ENCODE results near the gene SLC41A2.

The SLC41A2 gene

GRCh38 chr12:104956870-104957718 lies 996 bp downstream of the SLC41A2 start:
- Histone ChIP-seq H3K79me2 (ENCODE audit: control insufficient read depth, low read length) (no peaks in the 10 kb centered on the region), H3K27ac (ENCODE audit: low read depth, low read length) (no peak overlapping the region), H3K9me2 (replicated peaks; ENCODE audit: control insufficient read depth, low read length) (no peaks in the 10 kb centered on the region), H3K27me3 (ENCODE audit: control insufficient read depth, low read length) (peaks cover 16% of the 10 kb centered on the region), H3K36me3 (ENCODE audit: control insufficient read depth, low read length) (no peaks in the 10 kb centered on the region), H3K9me3 (ENCODE audit: control insufficient read depth, insufficient read depth, low read length) (no peaks in the 10 kb centered on the region), H3K4me3 (ENCODE audit: low read length) (peak overlapping the region; percentile 85), H4K20me1 (ENCODE audit: control insufficient read depth, insufficient read depth, low read depth, low read length) (no peaks in the 10 kb centered on the region), H3K4me1 (ENCODE audit: control insufficient read depth, low read length) (peaks cover 35% of the 10 kb centered on the region), H3F3A (ENCODE audit: control insufficient read depth, insufficient read depth) (peaks cover 4% of the 10 kb centered on the region; the same call in 1 of the 2 replicates), H3K4me2 (ENCODE audit: low read length) (peak overlapping the region; percentile 90)
- no peak for TF ChIP-seq EZH2phosphoT487 (IDR thresholded peaks at IDR 0.05; ENCODE audit: borderline replicate concordance, low read length)
- TF ChIP-seq CTCF (IDR thresholded peaks at IDR 0.05; ENCODE audit: low read depth, low read length, poor library complexity, severe bottlenecking) = no peak

- Histone ChIP-seq H4K20me1 (ENCODE audit: control insufficient read depth, insufficient read depth, low read depth, low read length) (no peaks in the 10 kb centered on the region), H3K79me2 (ENCODE audit: control insufficient read depth, low read length) (no peaks in the 10 kb centered on the region), H3F3A (ENCODE audit: control insufficient read depth, insufficient read depth) (peaks cover 4% of the 10 kb centered on the region; the same call in 1 of the 2 replicates), H3K9me2 (replicated peaks; ENCODE audit: control insufficient read depth, low read length) (no peaks in the 10 kb centered on the region), H3K9me3 (ENCODE audit: control insufficient read depth, insufficient read depth, low read length) (no peaks in the 10 kb centered on the region), H3K4me2 (ENCODE audit: low read length) (no peak overlapping the region), H3K36me3 (ENCODE audit: control insufficient read depth, low read length) (no peaks in the 10 kb centered on the region), H3K27me3 (ENCODE audit: control insufficient read depth, low read length) (peaks cover 16% of the 10 kb centered on the region), H3K27ac (ENCODE audit: low read depth, low read length) (no peak overlapping the region), H3K4me3 (ENCODE audit: low read length) (no peak overlapping the region), H3K4me1 (ENCODE audit: control insufficient read depth, low read length) (peaks cover 35% of the 10 kb centered on the region)
- TF ChIP-seq EZH2phosphoT487 (IDR thresholded peaks at IDR 0.05; ENCODE audit: borderline replicate concordance, low read length) = no peak
- TF ChIP-seq CTCF (IDR thresholded peaks at IDR 0.05; ENCODE audit: low read depth, low read length, poor library complexity, severe bottlenecking) = no peak
Observed at GRCh38 chr12:104955703-104956102, 2.4 kb downstream of the SLC41A2 start.

DNA sequence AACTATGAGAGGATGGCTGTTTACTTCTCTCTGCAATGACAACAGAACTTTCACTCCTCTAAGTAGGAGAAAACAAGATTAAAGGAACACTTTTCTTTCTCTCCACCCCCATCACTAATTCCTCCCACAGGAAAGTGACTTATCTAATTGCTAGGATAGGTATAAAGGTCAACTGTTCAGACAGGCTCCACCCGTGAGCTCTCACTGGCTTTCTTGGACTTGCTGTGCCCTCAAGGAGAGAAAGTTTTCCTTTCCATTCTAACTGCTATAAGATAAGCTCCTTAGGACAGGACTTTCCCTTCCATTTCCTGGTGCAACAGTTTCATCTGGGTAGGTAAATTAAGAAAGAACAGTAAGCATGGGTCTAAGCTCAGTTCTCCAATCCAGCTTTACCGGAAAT lies 4.8 kb downstream of the SLC41A2 start:
- H3K9me2 ChIP-seq (replicated peaks; ENCODE audit: control insufficient read depth, low read length) = no peaks in the 10 kb centered on the region

More for the DNA sequence above, 4.8 kb downstream of the SLC41A2 start:
- Histone ChIP-seq H3K79me2 (ENCODE audit: control insufficient read depth, low read length) (no peaks in the 10 kb centered on the region), H3K27me3 (ENCODE audit: control insufficient read depth, low read length) (peaks cover 10% of the 10 kb centered on the region), H3K27ac (ENCODE audit: low read depth, low read length) (no peak overlapping the region), H3K36me3 (ENCODE audit: control insufficient read depth, low read length) (no peaks in the 10 kb centered on the region), H3K4me3 (ENCODE audit: low read length) (no peak overlapping the region), H3F3A (ENCODE audit: control insufficient read depth, insufficient read depth) (peaks cover 4% of the 10 kb centered on the region; the same call in 1 of the 2 replicates), H3K9me3 (ENCODE audit: control insufficient read depth, insufficient read depth, low read length) (no peaks in the 10 kb centered on the region), H4K20me1 (ENCODE audit: control insufficient read depth, insufficient read depth, low read depth, low read length) (no peaks in the 10 kb centered on the region), H3K4me1 (ENCODE audit: control insufficient read depth, low read length) (peaks cover 18% of the 10 kb centered on the region), H3K4me2 (ENCODE audit: low read length) (no peak overlapping the region)
- TF ChIP-seq EZH2phosphoT487 (IDR thresholded peaks at IDR 0.05; ENCODE audit: borderline replicate concordance, low read length) (no peak), CTCF (IDR thresholded peaks at IDR 0.05; ENCODE audit: low read depth, low read length, poor library complexity, severe bottlenecking) (no peak)
